HG03095 (cell line): Measurements from ENCODE around the gene CHMP4A.

ENCODE experiments used
- ATAC-seq: cut with Tn5 transposase; IDR thresholded peaks from one replicate; pipeline ENCODE4 v1.9.1; 2021; ENCODE audit warnings: moderate library complexity; ENCODE audit not compliant: unreplicated experiment

Gene CHMP4A, protein sequence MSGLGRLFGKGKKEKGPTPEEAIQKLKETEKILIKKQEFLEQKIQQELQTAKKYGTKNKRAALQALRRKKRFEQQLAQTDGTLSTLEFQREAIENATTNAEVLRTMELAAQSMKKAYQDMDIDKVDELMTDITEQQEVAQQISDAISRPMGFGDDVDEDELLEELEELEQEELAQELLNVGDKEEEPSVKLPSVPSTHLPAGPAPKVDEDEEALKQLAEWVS

GRCh38 chr14:24212924-24213865 is at the start of gene CHMP4A:
Gene CHMP4A, minus strand, starts transcription at chr14:24213488. Its CDS starts 49 bp downstream, at chr14:24213439.
- ATAC-seq = peak; percentile 69

DNA sequence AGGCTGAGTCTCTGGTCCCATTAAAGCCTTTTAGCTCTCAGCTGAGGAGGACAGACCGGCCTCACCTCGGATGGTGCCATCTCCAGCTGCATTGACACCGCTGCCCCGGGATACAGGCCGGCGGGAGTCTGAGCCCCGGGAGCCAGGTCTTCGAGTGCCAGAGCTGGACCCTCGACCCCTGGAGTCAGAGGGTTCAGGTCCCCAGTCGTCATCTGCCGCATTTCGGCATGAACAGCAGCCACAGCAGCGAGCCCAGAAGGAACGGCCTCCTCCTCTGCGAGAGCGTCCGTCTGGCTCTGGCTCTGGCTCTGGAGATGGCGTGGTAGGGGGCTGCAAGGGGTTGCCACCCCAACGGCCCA is 48.7 kb upstream of the CHMP4A start:
- ATAC-seq = no peak

DNA sequence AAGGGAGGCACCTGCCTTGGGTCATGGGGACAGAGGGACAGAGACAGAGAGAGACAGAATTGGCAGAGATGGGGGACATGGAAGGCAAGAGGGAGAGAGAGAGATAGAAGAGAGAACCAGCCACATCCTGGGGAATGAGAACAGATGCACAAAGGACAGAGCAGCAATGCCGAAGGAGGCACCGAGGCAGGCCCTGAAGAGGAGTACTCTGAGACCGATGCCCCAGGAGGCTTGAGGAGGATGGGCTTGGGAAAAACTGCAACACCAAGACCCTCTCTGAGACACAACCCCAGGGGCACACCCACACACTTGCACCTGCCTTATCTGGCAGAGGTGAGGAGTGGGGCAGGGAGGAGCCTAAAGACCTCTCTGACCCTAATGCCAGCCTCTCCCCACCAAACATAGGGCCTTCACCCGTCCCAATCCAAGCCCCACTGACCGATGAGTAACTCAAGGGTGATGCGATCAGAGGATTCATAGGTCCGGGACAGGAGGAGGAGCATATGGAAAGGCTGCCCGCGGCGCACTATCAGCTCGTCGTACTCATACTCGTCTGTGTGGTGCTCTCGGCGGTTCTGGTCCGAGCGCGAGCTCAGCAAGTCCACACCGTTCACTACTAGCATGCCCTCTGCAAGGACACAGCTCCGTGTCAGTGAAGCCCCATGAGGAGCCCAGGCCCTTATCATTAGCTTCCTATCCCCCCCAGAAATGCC is 48.1 kb upstream of the CHMP4A start:
- no peak for ATAC-seq

DNA sequence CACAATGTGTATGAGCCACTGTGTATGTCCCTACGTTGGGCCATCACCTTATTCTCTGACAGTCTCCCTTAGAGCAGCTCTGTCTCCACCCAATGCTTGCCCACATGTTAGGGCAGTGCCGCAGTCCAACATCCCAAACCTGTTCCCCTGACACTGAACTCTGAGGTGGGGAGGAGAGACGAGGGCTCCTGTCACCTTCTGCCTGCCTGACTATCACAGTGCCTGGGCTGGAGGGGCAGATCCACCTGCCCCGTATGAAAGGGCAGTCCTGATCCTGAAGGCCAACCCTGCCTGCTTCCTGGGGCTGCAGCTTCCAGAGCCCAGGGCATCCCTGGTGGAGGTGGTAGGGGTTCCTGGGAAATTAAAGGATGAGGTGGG is 47.5 kb upstream of the CHMP4A start:
- no peak for ATAC-seq

- ATAC-seq = no peak
Measured at GRCh38 chr14:24260026-24260779, 46.9 kb upstream of the CHMP4A start.

- no peak for ATAC-seq
Measured at GRCh38 chr14:24259282-24260025, 46.2 kb upstream of the CHMP4A start.

DNA sequence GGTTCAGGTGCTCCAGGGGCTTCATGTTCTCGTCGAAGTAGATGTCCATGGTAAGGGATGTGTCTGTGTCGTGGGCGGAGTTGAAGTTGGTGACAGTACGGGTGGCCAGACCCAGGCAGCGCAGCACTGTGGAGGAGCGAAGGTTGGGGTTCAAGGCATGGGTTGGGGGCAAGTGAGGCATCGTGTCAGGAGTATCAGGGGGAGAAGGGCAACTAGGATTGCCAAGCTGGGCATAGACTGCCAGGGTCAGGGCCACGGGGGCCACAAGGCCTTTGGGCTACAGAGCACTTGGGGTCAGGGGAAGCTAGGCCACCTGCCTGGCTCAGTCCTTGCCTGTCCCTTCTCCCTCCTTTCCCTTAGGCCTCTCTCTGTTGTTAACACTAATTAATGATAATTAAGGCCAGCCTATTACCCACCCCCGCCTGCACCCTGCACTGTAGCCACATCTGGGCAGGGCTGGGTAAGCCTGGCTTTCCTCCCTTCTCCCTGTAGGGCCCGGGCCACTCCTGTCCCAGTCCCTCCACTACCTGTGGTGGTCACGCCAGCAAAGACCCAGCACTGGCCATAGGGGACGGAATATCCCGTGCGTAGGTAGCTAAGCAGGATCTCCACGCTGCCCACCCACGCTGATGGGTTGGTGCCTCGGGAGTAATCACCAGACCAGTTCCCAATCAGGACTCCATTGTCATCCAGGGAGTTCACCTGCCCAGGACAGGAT is 45.4 kb upstream of the CHMP4A start:
- ATAC-seq = no peak

GRCh38 chr14:24258119-24258518 is 44.8 kb upstream of the CHMP4A start:
- ATAC-seq = no peak

DNA sequence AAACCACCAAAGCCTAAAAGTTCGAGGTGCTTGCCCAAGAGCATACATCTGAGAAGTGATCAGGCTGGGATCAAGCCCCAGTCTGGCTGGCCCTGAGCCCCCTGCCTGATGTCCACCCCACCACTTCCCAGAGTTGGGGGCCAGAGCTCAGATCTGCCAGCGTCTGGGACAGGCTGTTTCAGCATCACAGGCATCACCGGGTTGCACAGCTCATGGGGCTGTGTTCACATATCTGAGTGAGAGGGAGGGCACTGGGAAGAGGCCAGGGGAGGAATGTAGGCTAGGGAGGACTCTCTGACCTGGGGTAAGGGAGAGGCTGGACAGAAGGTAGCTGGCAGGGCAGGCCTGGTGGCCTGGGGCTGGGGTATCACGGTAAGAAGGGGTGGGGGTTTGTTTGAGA is 43.7 kb upstream of the CHMP4A start:
- ATAC-seq = no peak

DNA sequence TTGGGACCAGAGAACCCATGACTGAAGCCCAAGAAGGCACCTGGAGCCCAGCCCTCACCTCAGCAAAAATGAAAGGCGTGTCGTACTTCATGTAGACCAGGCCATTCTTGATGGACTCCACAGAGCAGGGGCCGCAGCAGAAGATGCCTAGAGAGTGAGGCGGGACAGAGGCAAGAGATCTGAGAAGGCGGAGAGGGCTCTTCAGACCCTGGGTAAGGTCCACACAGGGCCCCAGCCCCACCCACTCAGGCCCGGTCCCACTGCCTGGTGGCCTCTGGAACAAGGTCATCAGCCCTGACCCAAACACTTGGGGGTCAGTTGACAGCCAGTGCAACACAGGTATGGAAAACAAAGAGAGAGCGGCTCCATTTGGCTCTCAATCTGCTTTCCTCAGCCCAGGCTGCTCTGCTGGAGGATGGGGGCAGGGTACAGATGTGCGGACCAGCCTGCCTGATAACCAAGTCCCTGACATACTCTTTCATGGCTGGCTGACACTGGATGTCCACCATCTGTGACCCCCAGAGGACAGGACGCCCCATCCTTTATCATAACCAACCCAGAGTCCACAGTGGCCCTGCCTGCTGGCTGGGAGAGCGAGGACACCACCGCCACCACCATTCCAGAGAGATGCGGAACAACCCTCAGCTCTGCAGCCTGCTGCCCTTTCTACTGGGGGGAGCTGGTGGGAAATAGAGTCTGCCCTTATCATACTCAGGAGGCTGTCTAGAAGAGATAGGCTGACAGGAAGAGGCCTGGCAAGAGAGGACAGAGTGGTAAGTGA is 42.8 kb upstream of the CHMP4A start:
- ATAC-seq = no peak

DNA sequence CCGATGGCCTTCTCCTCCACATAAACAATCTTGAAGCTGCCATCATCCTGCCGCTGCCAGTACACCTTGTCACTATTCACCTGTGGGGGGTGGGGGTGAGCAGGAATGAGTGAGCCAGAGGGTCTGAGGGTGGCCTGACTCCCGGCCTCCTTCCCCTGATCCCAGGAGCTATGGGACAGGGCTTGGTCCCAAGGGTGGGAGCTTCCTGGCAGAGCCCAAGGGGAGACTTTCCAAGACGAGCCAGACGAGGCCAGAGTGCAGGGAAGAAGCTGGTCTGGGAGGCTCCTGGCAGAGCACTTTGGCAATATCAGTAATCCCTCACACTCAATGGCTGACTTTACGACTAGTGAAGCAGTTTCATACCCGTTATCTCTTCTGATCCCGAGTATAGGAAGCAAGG is 42.1 kb upstream of the CHMP4A start:
- no peak for ATAC-seq

- no peak for ATAC-seq
Measured at GRCh38 chr14:24254630-24255392, 41.5 kb upstream of the CHMP4A start.

GRCh38 chr14:24253936-24254335 is 40.6 kb upstream of the CHMP4A start:
- no peak for ATAC-seq

DNA sequence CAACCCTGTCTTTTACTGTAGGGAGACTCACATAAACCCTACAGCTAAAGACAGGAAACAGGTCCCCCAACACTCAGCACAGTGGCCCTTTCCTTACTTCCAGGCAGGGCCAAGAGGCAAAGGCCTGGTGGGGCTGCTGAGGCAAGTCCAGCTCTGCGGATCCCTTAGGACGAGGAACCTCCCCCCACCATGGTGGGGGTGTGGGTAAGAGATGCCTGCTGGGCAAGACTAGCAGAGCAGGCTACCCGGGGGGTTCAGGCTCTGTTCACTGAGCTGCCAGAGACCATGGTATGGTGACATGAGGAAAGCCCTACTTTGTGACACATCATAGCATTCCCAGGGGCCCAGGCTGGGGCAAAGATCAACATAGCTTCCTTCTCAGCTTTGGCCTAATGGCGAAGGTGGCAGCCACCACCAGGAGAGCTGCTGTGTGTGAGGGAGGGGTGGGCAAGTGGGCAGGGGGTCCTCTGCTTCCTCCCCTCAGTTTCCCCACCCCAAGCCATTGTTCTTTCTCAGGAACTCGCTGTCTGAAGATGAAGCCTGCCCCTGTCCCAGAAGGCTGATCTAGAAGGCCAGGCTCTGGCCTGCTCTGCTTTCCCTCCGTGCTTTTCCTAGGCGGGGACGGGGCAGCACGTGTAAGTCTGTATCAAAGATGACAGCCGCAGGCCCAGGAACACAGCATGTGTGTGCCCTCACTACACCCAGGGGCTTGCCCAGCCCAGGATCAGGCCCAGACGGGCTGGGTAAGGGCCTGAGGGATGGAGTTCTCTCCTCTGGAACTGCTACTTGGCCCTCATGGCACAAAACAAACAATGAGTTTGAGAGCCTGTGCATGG is 39.2 kb upstream of the CHMP4A start:
- no peak for ATAC-seq

DNA sequence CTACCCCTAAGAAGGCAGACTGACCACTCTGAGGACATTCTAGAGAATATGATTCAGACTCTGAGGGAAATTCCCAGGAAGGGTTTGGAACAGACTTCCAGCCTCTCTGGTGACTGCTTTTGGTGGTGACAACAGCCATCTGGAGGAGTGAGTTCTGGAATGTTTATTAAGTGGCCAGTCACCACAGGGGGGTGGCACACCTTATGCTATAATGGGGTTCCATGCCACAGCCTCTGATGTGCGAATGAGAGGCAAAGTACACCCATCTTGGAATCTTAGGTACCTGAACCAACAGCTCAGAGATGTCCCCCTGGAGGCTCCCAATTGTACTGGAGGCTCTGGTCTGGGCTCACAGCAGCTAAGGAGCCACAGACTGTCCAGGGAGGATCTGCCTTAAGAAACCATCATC is 38.6 kb upstream of the CHMP4A start:
- ATAC-seq = no peak

GRCh38 chr14:24250354-24250753 is 37.1 kb upstream of the CHMP4A start:
- no peak for ATAC-seq
